ENCODE measurements around the gene CD44.

Gene CD44

GRCh38 chr11:35111161-35112055 lies 27.6 kb upstream of the CD44 start:
- FAIRE-seq (peak; percentile 48), DNase-seq (ENCODE audit: insufficient read length, low spot score) (peak; percentile 47)

- no peak for DNase-seq (ENCODE audit: insufficient read length, low spot score)
- no peak for FAIRE-seq
These were observed 26.7 kb upstream of the CD44 start for GRCh38 chr11:35112056-35112845.

GRCh38 chr11:35112846-35113105 lies 26.2 kb upstream of the CD44 start:
- DNase-seq (ENCODE audit: insufficient read length, low spot score) (no peak), FAIRE-seq (no peak)

GRCh38 chr11:35114906-35115687 lies 23.9 kb upstream of the CD44 start:
- FAIRE-seq (no peak), DNase-seq (ENCODE audit: insufficient read length, low spot score) (no peak)

GRCh38 chr11:35115688-35116030 lies 23.3 kb upstream of the CD44 start:
- DNase-seq (ENCODE audit: insufficient read length, low spot score) (no peak), FAIRE-seq (no peak)

- FAIRE-seq (no peak), DNase-seq (ENCODE audit: insufficient read length, low spot score) (no peak)
These were observed 22.7 kb upstream of the CD44 start for GRCh38 chr11:35116245-35116644.

GRCh38 chr11:35116762-35117640 lies 22.0 kb upstream of the CD44 start:
- FAIRE-seq (no peak), DNase-seq (ENCODE audit: insufficient read length, low spot score) (no peak)

GRCh38 chr11:35118906-35119305 lies 20.1 kb upstream of the CD44 start:
- FAIRE-seq (no peak), DNase-seq (ENCODE audit: insufficient read length, low spot score) (no peak)

GRCh38 chr11:35121326-35121865 lies 17.6 kb upstream of the CD44 start:
- FAIRE-seq (no peak), DNase-seq (ENCODE audit: insufficient read length, low spot score) (no peak)

- FAIRE-seq (no peak), DNase-seq (ENCODE audit: insufficient read length, low spot score) (no peak)
These were observed 16.7 kb upstream of the CD44 start for GRCh38 chr11:35122308-35122707.

- DNase-seq (ENCODE audit: insufficient read length, low spot score) (no peak), FAIRE-seq (no peak)
These were observed 12.7 kb upstream of the CD44 start for GRCh38 chr11:35126000-35126878.

GRCh38 chr11:35126879-35127581 lies 11.9 kb upstream of the CD44 start:
- no peak for DNase-seq (ENCODE audit: insufficient read length, low spot score)
- FAIRE-seq: no peak

- no peak for DNase-seq (ENCODE audit: insufficient read length, low spot score)
- no peak for FAIRE-seq
These were observed 11.4 kb upstream of the CD44 start for GRCh38 chr11:35127619-35128018.

- no peak for FAIRE-seq
- no peak for DNase-seq (ENCODE audit: insufficient read length, low spot score)
These were observed 7.9 kb upstream of the CD44 start for GRCh38 chr11:35131094-35131493.

- no peak for DNase-seq (ENCODE audit: insufficient read length, low spot score)
- FAIRE-seq: no peak
These were observed 7.1 kb upstream of the CD44 start for GRCh38 chr11:35131886-35132285.

- DNase-seq (ENCODE audit: insufficient read length, low spot score): no peak
- peak; percentile 38 for FAIRE-seq
These were observed 5.3 kb upstream of the CD44 start for GRCh38 chr11:35133656-35134055.

- DNase-seq (ENCODE audit: insufficient read length, low spot score) (no peak), FAIRE-seq (no peak)
These were observed 4.4 kb upstream of the CD44 start for GRCh38 chr11:35134403-35135148.

- FAIRE-seq (no peak), DNase-seq (ENCODE audit: insufficient read length, low spot score) (no peak)
These were observed 3.7 kb upstream of the CD44 start for GRCh38 chr11:35135222-35135621.
